GM21619 (cell line): ENCODE measurements around the gene SNX8.
A peak's percentile ranks its signal among the peaks of the same experiment; 100 is the strongest.
"Not testable (repeated sequence)": the region's sequence is repeated elsewhere in the genome, so short reads cannot be mapped to it uniquely, and the experiment has no call there.

Experiments used
- ATAC-seq: cut with Tn5 transposase; IDR thresholded peaks from one replicate; pipeline ENCODE4 v1.9.1; 2021; ENCODE audit not compliant: unreplicated experiment

SNX8 gene

DNA sequence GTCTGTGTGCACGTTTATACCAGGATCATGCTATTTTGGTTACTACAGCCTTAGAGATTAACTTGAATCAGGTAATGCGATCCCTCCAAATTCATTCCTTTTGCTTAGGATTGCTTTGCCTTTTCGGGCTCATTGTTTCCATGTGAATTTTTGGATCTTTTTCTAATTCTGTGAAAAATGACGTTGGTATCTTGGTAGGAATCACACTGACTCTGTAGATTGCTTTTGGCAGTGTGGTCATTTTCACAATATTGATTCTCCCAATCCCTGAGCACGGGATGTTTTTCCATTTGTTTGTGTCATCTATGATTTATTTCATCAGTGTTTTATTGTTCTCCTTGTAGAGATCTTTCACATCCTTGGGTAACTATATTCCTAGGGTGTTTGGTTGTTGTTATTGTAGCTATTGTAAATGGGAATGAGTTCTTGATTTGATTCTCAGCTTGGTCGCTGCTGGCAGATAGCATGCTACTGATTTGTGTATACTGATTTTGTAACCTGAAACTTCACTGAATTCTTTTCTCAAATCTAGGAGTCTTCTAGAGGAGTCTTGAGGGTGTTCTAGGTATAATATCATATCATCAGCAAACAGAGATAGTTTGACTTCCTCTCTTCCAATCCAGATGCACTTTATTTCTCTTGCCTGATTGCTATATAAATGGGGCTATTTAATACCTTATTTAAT, 18.2 kb downstream of the SNX8 start:
- no peak for ATAC-seq

DNA sequence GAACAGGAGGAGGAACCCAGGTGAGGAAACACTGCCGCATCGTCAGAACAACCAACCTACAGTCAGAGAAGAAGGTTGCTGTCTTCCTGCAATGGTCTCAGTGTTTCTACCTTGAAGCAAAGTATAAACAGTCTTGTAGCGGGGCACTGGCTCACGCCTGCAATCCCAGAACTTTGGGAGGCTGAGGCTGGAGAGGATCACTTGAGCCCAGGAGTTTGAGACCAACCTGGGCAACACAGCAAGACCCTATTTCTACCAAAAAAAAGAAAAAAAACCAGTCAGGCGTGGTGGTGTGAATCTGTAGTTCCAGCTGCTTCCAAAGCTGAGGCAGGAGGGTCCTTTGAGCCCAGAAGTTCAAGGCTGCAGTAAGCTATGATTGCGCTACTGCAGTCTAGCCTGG, 23.4 kb downstream of the SNX8 start:
- no peak for ATAC-seq

DNA sequence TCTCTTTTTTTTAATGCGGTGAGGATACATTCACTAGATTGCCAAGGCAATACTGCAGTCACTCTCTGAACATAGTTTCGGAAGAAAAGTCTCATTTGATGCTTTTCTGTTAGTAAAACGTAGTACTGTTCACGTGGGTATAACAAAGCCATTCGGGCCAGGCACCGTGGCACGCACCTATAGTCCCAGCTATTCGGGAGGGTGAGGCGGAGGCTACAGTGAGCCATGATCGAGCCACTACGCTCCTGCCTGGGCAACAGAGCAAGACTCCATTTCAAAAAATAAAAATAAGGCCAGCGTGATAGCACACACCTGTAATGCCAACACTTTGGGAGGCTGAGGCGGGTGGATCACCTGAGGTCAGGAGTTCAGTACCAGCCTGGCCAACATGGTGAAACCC, 24.6 kb downstream of the SNX8 start:
- ATAC-seq, result no peak

GRCh38 chr7:2289111-2289586, 25.1 kb downstream of the SNX8 start:
- ATAC-seq, result no peak

- ATAC-seq, result peak; percentile 82
These were observed 25.7 kb downstream of the SNX8 start for GRCh38 chr7:2288503-2288902.

GRCh38 chr7:2287745-2288144, 26.5 kb downstream of the SNX8 start:
- no peak for ATAC-seq

GRCh38 chr7:2283074-2283473, 31.2 kb downstream of the SNX8 start:
- no peak for ATAC-seq

- ATAC-seq, result no peak
These were observed 32.0 kb downstream of the SNX8 start for GRCh38 chr7:2282185-2282751.

- ATAC-seq, result no peak
These were observed 32.7 kb downstream of the SNX8 start for GRCh38 chr7:2281541-2281940.

GRCh38 chr7:2280424-2280823, 33.8 kb downstream of the SNX8 start:
- no peak for ATAC-seq

DNA sequence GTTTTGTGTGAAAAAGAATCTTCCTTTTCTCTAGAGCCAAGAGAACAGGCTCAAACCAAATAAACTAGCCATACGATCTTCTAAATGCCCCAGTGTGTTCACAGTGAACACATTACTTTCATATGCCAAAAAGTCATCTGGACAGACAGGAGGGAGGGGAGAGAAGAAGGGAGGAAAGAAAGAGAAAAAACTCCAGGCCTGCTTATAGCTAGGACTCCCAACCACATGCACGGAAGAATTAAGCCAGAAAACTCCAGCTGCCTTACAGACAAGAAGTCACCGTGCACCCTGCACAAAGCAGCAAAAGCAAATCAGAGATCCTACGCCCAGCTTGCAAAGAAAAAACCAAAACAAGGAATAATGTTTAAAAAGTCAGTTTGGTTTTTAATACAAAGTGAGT, 34.3 kb downstream of the SNX8 start:
- ATAC-seq, result no peak

- no peak for ATAC-seq
These were observed 36.2 kb downstream of the SNX8 start for GRCh38 chr7:2278026-2278425.

DNA sequence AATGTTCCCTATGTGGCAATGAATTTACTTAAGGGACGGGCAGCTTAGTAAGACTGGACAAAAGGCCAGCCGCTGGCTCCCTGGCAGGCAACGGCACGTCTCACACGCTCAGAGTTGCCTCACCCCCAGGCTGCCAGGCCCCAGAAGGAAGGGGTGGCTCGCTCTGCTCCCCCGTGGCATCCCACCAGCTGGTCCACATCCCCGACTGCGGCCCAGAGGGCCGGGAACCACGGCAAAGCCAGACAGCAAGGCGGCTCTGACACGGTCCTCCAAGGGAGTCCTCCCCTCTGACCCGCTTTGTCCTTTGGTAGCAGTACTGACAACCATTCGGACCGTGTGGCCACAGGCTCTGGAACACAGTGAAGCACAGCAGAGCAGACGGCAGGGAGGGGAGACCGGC, 38.1 kb downstream of the SNX8 start:
- ATAC-seq, result no peak

GRCh38 chr7:2275101-2275500, 39.1 kb downstream of the SNX8 start:
- no peak for ATAC-seq

DNA sequence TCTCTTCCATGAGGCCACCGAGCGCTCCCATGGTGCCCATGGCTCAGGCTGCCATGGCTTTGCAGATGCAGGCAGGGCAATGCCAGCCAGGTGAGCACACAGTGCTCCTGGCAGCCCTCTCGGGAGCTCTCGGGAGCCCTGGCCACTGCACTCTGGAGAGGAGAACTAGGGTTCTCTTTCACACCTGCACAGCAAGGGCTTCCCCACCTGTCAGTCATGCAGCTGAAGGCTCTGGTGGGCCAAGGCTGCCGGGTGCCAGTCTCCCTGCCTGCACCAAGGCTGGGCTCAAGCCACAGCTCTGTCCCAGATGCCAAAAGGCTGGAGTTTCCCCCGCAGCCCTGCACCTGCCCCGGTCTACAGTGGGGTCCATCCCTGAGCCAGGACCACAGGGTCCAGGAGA, 39.6 kb downstream of the SNX8 start:
- no peak for ATAC-seq

- ATAC-seq, result no peak
These were observed 40.4 kb downstream of the SNX8 start for GRCh38 chr7:2273866-2274265.

GRCh38 chr7:2272031-2272430, 42.2 kb downstream of the SNX8 start:
- no peak for ATAC-seq

GRCh38 chr7:2271273-2272026, 42.8 kb downstream of the SNX8 start:
- ATAC-seq, result no peak

DNA sequence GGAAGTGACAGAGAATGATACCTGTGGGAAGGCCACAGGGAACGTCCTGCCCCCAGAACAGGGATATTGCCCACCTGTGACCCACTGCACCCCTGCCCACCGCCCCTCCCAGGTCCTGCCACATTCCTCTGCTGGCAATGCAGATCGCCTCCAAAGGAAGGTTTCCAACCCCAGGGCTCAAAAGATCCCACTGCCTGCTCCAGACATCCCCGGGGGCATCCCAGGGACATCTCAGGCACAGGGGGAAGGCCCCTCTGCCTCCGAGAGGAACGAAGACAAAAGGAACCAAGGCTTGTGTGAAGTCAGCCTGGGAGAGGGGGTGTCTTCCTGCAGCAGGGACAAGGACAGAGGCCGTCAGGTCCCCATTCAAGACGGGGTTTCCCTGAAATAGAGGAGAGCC, 43.7 kb downstream of the SNX8 start:
- no peak for ATAC-seq

DNA sequence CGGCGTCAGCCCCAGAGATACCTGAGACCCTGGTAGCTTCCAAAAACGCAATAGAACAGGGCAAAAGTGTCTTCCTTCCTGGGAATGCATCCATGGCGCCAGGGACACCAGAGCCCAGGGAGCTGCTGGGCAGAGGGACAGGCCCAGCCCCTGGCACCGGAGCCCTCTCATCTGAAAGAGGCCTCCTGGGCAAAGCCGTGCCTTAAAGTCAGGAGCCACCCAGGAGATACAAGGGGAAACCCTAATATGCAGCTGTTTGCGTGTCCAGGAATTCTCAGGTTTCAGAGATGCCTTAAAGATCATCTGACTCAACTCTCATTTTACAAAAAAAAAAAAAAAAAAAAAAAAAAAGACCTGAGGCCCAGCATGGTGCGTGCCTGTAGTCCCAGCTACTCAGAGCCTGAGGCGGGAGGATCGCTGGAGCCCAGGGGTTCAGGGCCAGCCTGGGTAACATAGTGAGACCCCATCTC, 44.2 kb downstream of the SNX8 start:
- ATAC-seq, result no peak

DNA sequence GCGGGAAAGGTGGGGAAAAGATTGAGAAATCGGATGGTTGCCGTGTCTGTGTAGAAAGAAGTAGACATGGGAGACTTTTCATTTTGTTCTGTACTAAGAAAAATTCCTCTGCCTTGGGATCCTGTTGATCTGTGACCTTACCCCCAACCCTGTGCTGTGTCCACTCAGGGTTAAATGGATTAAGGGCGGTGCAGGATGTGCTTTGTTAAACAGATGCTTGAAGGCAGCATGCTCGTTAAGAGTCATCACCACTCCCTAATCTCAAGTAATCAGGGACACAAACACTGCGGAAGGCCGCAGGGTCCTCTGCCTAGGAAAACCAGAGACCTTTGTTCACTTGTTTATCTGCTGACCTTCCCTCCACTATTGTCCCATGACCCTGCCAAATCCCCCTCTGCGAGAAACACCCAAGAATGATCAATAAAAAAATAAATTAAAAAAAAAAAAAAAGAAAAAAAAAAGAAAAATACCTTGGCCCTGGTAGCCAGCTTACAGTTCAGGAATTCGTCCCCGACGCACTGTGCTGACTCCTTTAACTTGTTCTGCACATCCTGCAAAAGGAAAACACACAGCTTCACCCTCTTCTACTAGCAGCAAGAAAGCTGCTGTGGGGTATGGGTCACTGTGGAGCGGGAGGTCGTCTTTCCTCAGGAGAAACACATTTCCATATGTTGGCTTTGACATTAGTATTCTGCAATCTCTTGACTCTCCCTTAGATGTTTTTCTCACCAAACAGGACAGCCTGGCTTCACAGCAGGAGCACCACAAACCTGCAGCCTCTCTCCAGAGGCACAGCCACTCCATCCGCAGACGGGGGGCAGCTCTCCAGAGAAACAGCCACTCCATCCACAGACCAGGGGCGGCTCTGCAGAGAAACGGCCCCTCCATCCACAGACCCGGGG, 44.9 kb downstream of the SNX8 start:
- ATAC-seq, result not testable (repeated sequence)
